EH (cell line): ENCODE data around the gene HERPUD1.
"Not testable (repeated sequence)": the region's sequence is repeated elsewhere in the genome, so short reads cannot be mapped to it uniquely, and the experiment has no call there.

ENCODE experiments used
- DNase-seq: peaks from one replicate; pipeline ENCODE4 v3.0.0-alpha.2; 2015; ENCODE audit warnings: low read depth

HERPUD1 gene

DNA sequence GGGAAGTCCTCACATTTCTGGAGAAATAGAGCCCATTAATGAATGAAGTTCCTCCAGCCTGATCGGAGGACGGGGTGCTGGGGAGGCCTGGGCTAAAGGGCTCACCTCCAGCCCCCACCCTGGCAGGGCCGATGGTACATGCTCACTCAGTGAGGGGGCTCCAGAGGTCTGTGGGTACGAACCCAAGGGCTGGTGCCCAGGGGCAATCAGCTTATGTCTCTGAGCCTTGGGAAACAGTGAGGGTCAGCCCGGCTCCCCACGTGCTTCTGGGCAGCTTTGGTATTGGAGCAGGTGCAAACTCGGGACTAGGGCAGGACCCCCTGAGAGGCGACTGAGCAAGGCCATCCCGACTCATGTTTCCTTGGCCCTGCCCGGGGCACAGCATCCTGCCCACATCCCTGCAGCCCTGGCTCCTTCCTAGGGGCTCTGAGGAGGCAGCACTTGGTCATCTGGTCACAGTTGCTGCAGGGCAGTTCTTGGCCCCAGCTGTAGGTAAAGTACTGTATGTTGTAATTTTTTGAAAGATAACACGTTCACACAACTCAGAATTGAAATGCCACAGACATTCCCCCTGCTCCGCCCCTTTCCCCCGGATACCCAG, 28.8 kb downstream of the HERPUD1 start:
- DNase-seq: no peak

DNA sequence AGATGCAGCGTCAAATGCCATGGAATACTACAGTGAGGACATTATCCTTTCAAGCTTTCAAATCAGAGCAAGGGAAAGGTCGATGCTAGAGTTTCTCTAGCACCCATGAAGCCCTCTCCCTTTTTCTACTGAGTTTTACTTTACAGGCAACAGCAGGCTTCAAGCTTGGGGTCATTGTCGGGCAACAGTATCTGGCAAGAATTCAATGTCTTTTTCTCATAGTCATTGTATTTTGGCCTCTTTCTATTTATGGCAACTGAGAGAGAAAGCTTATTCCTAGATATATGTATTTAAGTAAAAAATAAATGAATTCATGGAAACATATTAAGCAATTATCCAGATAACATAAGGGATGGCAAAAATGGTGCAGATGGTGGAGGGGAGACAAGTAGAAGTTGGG, 29.4 kb downstream of the HERPUD1 start:
- no peak for DNase-seq

DNA sequence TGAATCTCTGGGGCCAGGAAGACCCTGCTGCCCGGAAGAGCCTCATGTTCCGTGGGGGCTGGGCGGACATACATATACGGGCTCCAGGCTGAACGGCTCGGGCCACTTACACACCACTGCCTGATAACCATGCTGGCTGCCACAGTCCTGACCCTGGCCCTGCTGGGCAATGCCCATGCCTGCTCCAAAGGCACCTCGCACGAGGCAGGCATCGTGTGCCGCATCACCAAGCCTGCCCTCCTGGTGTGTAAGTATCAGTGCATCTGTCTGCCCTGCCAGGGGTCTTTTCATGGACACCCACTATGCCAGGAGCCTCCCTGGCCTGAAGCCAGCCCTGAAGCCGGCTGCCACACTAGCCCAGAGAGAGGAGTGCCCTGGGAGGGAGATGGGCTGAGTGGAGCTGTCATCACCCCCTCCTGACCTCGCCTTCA, 29.9 kb downstream of the HERPUD1 start, which contains the start of gene CETP:
TSS of gene CETP (plus strand) at position 100 of the 431 bp plus-strand sequence. CDS start at position 130, 30 bp downstream.
- no peak for DNase-seq

DNA sequence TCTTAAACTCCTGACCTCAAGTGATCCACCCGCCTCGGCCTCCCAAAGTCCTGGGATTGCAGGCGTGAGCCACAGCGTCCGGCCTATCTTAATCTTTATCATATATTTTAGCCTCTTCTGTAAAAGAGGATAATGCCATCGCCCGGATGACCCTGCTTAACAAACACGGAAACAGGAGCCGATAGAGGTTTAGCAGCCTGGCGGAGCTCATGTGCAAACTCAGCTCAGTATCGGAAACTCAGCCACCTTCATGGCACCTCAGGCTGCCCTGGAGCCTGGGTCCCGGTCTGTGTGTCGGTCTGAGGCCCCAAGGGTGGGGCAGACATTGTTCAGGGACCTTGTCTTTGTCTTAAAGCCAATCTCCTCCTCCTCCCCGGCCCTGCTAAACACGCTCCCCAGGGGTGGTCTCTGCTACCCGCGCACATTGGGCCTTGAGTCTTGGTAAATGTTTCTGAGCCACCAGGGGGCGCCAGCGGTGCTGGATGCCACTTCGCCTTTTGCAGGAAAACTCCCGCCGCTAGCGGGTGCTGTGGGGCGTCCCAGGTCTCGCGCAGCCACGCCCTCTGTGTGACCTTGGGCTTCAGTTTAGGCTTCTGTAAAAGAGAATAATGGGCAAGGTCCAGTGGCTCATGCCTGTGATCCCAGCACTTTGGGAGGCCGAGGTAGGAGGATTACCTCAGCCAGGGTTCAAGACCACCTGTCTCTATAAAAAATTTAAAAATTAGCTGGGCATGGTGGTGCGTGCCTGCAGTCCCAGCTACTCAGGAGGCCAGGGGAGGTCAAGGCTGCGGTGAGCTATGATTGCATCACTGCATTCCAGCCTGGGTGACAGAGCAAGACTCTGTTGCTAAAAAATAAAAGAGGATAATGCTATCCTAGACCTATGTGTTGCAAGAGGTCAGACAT, 32.6 kb downstream of the HERPUD1 start:
- DNase-seq: peak; percentile 92

DNA sequence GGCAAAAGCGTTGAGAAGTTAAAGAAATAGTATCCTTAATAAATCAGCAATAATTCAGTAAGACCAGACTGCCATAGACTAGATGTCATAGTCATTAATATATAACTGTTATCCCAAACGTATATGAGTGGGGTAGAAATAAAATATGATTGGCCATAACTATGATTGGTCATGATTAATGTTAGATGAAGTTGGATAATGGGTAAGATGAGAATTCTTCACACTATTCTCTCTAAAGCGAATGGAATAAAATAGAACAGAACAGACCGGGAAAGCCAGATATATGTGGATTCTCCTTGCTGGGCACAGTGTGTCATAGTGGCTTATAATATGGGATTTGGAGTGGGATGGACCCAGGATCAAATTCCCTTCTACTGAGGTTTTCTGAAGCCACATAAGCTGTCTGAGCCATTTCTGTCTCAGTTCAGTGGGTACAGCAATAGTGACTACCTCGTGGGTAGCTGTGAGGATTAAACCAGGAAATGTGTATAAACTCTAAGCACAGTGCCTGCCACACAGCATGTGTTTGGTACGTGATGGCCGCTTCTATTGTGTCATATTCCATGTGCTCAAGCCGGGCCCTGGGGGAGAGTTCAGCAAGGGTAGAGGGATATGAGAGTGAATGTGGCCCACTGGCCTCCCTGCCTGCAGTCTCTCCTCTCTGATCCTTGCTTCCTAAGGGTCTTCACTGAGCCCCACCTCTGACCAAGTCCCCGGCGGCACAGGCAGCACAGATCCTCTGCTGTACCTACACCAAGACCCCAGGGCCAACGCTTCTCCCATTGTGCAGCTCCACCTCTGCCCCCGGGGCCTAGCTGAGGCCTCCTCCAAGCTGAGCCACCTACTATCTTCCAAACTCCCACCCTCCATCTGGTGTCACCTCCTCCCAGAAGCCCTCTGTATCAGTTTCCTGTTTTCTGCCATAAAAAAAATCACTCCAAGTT, 33.5 kb downstream of the HERPUD1 start:
- peak; percentile 34 for DNase-seq

DNA sequence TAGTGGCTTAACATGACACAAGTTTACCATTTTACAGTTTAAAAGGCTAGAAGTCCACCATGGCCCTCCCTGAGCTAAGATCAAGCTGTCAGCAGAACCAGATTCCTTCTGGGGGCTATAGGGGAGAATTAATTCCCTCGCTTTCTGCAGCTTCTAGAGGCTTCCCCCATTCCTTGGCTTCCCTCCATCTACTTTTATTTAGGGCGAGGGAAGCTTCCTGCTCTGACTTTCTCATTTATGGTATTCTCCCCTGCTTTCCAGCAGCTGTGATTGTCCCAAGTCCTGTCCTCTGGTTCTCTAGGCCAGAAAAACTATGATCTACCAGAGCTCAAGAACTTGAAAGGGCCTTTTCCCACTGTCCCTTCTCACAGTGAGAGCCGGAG, 34.1 kb downstream of the HERPUD1 start:
- peak; percentile 53 for DNase-seq

DNA sequence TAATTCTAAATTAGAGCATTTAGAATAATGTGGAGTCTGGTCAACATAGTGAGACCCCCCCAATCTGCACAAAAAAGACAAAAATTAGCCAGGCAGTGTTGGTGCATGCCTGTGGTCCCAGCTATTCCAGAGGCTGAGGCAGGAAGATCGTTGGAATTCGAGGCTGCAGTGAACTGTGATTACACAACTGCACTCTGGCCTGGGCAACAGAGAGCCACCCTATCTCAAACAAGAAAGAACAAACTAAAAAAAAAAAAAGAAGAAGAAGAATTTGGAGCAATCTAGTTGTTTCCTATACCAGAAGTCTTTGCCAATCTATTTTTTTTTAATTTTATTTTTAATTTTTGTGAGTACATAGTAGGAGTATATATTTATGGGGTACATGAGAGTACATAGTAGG, 35.8 kb downstream of the HERPUD1 start:
- DNase-seq: peak; percentile 71

DNA sequence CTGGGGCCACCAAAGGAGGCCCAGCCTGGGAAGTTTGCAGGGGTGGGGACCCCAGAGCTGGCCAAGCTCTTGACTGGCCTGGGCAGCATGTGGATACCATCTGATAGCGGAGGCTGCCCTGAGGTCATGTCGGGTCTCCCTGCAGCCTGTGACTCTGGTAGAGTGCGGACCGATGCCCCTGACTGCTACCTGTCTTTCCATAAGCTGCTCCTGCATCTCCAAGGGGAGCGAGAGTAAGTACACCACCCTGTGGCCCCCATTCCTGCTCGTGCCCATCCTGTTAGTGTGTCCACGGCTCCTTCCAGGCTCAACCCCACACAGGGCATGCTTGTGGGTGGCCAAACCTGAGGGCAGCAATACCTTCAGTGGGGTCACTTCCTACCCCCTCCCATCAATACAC, 37.8 kb downstream of the HERPUD1 start:
- DNase-seq: no peak

DNA sequence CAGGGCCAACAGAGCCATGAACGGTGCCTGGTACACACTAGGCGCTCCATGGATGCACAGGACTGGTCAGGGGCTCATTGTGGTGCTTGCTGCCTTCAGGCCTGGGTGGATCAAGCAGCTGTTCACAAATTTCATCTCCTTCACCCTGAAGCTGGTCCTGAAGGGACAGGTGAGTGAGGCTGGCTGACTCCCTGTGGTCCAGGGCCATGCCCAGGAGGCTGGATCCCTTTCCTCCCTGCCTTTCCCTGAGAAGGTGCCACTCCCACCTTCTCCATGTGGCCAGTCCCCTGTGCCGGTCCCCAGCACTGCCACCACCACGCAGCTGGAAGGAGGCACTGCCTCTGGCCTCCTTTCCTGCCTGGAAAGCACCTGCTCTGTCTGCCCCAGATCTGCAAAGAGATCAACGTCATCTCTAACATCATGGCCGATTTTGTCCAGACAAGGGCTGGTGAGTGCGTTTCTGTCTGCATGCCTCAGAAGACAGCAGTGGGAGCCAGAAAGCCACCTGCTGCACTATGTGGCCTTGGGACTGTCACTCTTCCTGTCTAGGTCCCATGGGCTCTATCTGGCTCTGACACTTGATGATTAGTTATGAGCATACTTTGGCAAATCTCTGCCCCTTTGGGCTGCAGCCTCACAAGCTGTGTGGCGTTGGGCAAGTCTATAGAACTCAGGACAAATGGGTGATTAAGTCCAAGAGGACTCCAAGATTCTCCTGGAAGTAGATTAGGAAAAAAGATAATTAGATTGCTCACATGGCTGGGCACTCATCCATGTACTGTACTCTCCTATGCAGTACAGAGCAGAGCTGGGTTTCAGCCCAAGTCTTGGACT, 39.2 kb downstream of the HERPUD1 start:
- DNase-seq: peak; percentile 77

DNA sequence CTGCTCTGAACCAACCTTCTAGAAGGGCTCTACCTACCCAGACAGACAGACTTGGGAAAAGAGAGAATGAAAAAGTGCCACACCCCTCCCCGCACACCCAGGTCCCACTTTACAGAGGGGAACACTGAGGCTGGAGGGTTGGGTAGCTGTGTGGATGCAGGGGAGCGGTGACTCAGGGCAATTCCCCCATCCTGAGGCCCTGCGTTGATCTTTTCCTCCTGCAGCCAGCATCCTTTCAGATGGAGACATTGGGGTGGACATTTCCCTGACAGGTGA, 39.8 kb downstream of the HERPUD1 start:
- no peak for DNase-seq

DNA sequence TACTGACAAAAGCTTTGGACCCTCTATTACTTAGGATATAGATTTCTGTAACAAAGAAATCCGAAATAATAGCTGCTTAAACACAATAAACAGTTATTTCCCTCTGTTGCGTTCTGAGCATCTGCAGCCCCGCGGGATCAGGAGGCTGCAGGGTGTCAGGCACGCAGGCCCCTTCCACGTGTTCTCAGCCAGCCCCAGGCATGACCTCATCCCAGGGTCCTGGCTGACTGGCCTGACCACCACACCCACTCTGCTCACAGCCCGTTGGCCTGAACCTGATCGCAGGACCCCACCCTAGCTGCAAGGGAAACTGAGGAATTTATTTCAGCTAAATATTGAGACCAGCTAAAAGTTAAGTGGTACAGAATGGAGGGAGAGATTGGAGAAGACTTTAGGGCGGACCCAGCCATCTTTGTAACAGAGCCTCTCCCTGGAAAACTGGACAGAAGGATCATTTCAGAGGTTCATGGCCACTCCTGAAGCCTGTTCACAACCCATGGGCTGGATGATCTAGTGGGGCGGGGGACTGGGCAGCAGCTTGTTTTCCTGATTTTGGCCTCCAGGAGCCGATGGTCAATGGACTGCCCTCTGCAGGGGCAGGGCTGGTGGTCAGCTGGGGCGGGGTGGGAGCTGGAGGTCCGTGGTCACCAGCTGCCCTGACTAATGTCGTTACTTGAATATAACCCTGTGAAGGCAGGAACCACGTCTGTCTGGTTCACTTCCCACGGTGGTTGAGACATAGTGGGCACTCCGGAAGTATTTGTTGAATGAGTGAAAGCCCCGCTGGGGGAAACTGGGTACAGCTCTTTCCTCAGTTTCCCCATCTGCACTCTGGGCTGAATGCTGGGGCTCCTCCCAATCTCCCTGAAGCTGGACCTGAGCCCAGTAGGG, 40.7 kb downstream of the HERPUD1 start:
- no peak for DNase-seq

DNA sequence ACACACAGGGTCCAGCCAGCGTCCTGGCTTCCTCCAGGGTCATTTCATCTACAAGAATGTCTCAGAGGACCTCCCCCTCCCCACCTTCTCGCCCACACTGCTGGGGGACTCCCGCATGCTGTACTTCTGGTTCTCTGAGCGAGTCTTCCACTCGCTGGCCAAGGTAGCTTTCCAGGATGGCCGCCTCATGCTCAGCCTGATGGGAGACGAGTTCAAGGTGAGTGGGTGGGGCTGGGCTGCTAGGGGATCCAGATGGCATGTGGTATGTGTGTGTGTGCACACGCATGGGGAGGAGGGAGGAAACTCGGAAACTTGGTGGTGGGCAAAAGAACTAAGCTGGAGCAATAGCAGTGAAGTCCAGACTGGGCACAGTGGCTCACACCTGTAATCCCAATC, 41.4 kb downstream of the HERPUD1 start:
- no peak for DNase-seq

DNA sequence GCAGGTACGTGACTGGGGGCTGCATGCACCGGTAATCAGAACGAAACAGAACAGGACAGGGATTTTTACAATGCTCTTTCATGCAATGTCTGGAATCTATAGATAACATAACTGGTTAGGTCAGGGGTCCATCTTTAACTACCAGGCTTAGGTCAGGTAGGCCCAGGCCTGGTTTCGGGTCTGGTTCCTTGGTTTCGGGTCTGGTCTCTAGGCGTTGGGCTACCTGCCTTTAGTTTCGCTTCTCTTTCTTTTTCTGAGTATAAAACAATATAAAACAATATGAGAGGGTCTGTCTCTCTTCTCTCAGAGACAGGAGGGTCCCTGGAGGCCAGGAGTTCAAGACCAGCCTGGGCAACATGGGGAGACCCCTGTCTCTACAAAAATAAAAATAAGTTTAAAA, 42.0 kb downstream of the HERPUD1 start:
- DNase-seq: not testable (repeated sequence)

DNA sequence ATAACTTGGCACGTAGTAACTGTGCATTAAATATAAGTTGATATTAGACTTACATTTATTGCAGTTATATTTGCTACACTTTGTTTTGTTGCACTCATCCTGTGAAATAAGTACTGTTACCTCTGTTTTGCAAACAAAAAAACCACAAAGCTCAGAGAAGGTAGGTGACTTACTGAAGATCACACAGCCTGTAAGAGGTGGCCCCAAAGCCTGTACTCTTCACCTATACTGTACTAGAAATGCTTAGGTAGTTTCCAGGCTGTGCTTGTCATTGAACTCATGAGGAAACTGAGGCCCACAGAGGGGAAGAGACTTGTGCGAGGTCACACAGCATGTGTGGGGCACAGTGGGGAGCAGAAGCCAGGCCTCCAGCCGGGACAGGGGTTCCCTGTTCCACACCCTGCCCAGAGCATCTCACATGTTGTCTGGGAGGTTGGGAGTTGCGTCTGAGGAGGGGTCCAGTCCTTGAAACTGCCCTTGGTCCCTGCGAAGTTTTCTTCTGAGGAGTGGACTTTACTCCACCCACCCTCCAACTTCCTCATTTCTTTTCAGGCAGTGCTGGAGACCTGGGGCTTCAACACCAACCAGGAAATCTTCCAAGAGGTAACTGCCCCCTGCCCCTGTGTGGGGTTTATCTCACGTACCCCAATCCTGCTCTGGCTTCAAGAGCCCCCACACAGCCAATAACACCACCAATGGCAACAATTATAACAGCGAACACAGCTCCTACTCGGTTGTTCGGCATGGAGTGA, 42.8 kb downstream of the HERPUD1 start:
- DNase-seq: no peak

DNA sequence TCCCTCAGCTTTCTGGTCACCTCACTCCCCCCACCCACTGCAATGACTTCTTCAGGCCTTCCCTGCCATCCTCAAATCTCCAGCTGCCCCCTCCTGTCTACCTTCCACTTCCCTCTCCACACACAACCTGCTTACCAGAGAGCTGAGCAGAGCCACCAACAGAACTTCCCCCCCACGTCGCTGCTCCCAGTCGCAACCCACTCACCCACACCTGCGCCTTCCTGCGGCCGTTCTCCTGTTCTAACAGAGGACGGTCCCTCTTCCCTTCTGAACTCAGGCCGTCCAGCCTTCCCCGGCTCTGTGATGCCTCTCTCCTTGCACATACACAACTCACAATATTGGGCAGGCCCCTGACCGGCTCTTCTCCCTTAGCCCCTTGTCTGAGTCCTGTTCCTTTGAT, 43.8 kb downstream of the HERPUD1 start:
- DNase-seq: no peak

DNA sequence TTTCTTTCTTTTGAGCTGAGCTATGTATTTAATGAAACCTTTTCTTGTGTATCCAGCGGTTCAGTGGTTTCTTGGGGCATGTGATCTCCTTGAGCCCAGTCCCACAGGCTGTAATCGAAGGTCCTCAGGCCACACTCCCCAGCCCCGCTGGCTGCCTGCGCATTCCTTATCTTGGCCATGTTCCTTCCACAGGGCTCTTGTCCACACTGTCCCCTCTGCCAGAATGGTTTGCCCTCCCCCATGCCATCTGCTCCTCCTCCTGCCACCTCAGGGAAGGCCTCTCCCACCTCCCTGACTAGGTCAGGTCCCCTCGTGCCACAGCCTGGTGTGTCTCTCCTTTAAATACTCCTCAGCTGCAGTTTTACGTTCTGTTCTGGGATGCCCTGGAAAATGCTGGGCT, 45.3 kb downstream of the HERPUD1 start:
- no peak for DNase-seq

DNA sequence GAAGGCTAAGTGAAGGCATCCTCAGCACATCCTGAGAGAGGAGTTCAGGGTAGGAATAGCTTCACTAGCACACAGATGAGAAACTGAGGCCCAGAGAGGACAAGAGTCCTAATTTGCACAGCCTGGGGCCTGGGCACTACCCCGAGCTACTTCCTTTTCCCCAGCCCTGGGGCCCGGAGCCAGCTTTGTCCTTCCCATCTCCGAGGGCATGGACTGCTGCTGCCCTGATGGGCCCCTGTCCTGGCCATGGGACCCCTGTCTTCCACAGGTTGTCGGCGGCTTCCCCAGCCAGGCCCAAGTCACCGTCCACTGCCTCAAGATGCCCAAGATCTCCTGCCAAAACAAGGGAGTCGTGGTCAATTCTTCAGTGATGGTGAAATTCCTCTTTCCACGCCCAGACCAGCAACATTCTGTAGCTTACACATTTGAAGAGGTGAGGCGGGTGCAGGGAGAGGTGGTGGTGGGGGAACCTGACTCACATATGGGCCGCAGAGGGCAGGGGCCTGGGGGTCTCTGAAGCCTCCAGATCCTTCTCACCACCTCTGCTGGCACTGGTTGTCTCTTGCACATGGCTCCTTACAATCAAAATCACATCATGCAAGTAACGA, 46.0 kb downstream of the HERPUD1 start:
- DNase-seq: no peak

DNA sequence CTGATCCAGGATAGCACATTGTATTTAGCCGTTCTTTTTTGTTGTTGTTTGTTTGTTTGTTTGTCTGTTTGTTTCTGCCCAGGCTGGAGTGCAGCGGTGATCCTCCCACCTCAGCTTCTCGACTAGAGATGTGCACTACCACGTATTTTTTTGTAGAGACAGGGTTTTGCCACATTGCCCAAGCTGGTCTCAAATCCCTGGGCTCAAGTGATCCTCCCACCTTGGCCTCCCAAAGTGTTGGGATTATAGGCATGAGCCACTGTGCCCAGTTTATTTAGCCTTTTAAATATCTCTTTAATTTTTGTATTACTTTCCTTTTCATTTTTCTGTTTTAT, 48.2 kb downstream of the HERPUD1 start:
- DNase-seq: no peak
